GM18858 (cell line): ENCODE results near the gene TMEM203.
"Not testable (repeated sequence)": the region's sequence is repeated elsewhere in the genome, so short reads cannot be mapped to it uniquely, and the experiment has no call there.

Experiments used
- ATAC-seq: cut with Tn5 transposase; IDR thresholded peaks from one replicate; pipeline ENCODE4 v1.9.1; 2021; ENCODE audit not compliant: unreplicated experiment

The TMEM203 gene

GRCh38 chr9:137205126-137206069, at the start of gene TMEM203, which contains the start of gene NDOR1:
TSS of gene TMEM203 (minus strand) at chr9:137205648. CDS start at chr9:137205414, 234 bp downstream.
TSS of gene NDOR1 (plus strand) at chr9:137205700. CDS start at chr9:137205778, 78 bp downstream.
- ATAC-seq, result no peak

- ATAC-seq, result peak; percentile 44
Measured at GRCh38 chr9:137254624-137255447, 49.4 kb upstream of the TMEM203 start, which contains the start of gene NELFB. TSS of gene NELFB (plus strand) at chr9:137255327.

GRCh38 chr9:137253717-137254623, 48.5 kb upstream of the TMEM203 start:
- ATAC-seq, result no peak

GRCh38 chr9:137252555-137253506, 47.4 kb upstream of the TMEM203 start:
- no peak for ATAC-seq

GRCh38 chr9:137251490-137252268, 46.2 kb upstream of the TMEM203 start:
- ATAC-seq, result no peak

- no peak for ATAC-seq
Measured at GRCh38 chr9:137251194-137251461, 45.7 kb upstream of the TMEM203 start, which contains the start of gene STPG3. TSS of gene STPG3 (plus strand) at chr9:137251286. CDS start at chr9:137251287, 1 bp downstream.

- ATAC-seq, result no peak
Measured at GRCh38 chr9:137250329-137251193, 45.1 kb upstream of the TMEM203 start.

GRCh38 chr9:137247916-137248175, 42.4 kb upstream of the TMEM203 start:
- ATAC-seq, result no peak

- ATAC-seq, result no peak
Measured at GRCh38 chr9:137247135-137247915, 41.9 kb upstream of the TMEM203 start.

- no peak for ATAC-seq
Measured at GRCh38 chr9:137245450-137246421, 40.3 kb upstream of the TMEM203 start.

GRCh38 chr9:137244486-137245449, 39.3 kb upstream of the TMEM203 start:
- no peak for ATAC-seq

- ATAC-seq, result no peak
Measured at GRCh38 chr9:137243626-137244485, 38.4 kb upstream of the TMEM203 start.

- ATAC-seq, result not testable (repeated sequence)
Measured at GRCh38 chr9:137243266-137243625, 37.8 kb upstream of the TMEM203 start.
